IMR-90 (cell line): ENCODE measurements around the gene ZNF223. TPM values are rescaled to one million over a fixed set of nuclear protein-coding genes. Genes with fewer than 3 reads are reported as not detected.

Experiments used
- ATAC-seq: fragments of 200-7000 bp; cut with Tn5 transposase; 2 replicates; pipeline ENCODE4 v1.9.1; 2020; ENCODE audit warnings: low read depth, mild to moderate bottlenecking, moderate library complexity
- Bru-seq: library from RNA; stranded (reverse); fragments of 400-500 nt; gene quantifications from one replicate; lab custom pipeline; 2021; lab: Mats Ljungman, UMichigan
- BruChase-seq, 2 experiments: library from RNA; stranded (reverse); fragments of 400-500 nt; gene quantifications; one replicate each; lab custom pipeline; 2021; lab: Mats Ljungman, UMichigan
- BruUV-seq: library from RNA; stranded (reverse); fragments of 400-500 nt; replicated peaks from 2 replicates; lab custom pipeline; 2021; lab: Mats Ljungman, UMichigan
- CTCF ChIA-PET: fragments of 300-600 bp; formaldehyde crosslinking; extraction: SDS; loops from one replicate; lab custom pipeline; 2021; ENCODE audit warnings: antibody characterized with exemption; lab: Yijun Ruan, JAX
- POLR2A ChIA-PET: fragments of 300-600 bp; sonication (Branson Sonifier 250); formaldehyde crosslinking; loops from one replicate; lab custom pipeline; 2022; ENCODE audit warnings: antibody characterized with exemption; ENCODE audit not compliant: unreplicated experiment; lab: Charles Lee
- DNase-seq: peaks from one replicate; pipeline ENCODE4 v3.0.0; 2013
- H2AFZ ChIP-seq: replicated peaks from 2 replicates; pipeline ENCODE3; 2013; ENCODE audit warnings: low read length, mild to moderate bottlenecking; ENCODE audit not compliant: poor library complexity
- H2AK5ac ChIP-seq: 2 replicates; pipeline ENCODE4 v1.6.1; 2013; ENCODE audit warnings: low read depth, low read length, inconsistent platforms
- H2AK9ac ChIP-seq: replicated peaks from 2 replicates; pipeline ENCODE3; 2013; ENCODE audit warnings: mild to moderate bottlenecking, low read depth, low read length, moderate library complexity; ENCODE audit not compliant: poor library complexity
- H2BK120ac ChIP-seq: 2 replicates; pipeline ENCODE4 v1.6.1; 2013; ENCODE audit warnings: low read depth, low read length, inconsistent platforms
- H2BK15ac ChIP-seq: 3 replicates; pipeline ENCODE4 v1.6.1; 2013; ENCODE audit warnings: low read depth, low read length, inconsistent platforms
- H2BK20ac ChIP-seq: 2 replicates; pipeline ENCODE4 v1.6.1; 2013; ENCODE audit warnings: low read depth, mild to moderate bottlenecking, inconsistent platforms, low read length, moderate library complexity
- H2BK5ac ChIP-seq: 2 replicates; pipeline ENCODE4 v1.6.1; 2013; ENCODE audit warnings: mild to moderate bottlenecking, low read depth, low read length, inconsistent platforms; ENCODE audit not compliant: poor library complexity, severe bottlenecking
- H3K14ac ChIP-seq: replicated peaks from 2 replicates; pipeline ENCODE4 v1.6.1; 2013; ENCODE audit warnings: low read depth, low read length, inconsistent platforms
- H3K18ac ChIP-seq: 2 replicates; pipeline ENCODE4 v1.6.1; 2013; ENCODE audit warnings: low read depth, low read length, control low read depth
- H3K23ac ChIP-seq: 2 replicates; pipeline ENCODE4 v1.6.1; 2013; ENCODE audit warnings: low read depth, low read length, inconsistent platforms
- H3K27ac ChIP-seq: 2 replicates; pipeline ENCODE4 v1.5.1; 2013; ENCODE audit warnings: mild to moderate bottlenecking, control low read depth, low read length; ENCODE audit not compliant: insufficient read depth
- H3K27me3 ChIP-seq: 2 replicates; pipeline ENCODE4 v1.6.1; 2013; ENCODE audit warnings: low read length; ENCODE audit not compliant: control insufficient read depth, insufficient read depth
- H3K36me3 ChIP-seq: 2 replicates; pipeline ENCODE4 v1.6.1; 2013; ENCODE audit warnings: low read length, mixed read lengths; ENCODE audit not compliant: control insufficient read depth, insufficient read depth
- H3K4ac ChIP-seq: 2 replicates; pipeline ENCODE4 v1.6.1; 2013; ENCODE audit warnings: low read depth, low read length, inconsistent platforms
- H3K4me1 ChIP-seq: 2 replicates; pipeline ENCODE4 v1.6.1; 2013; ENCODE audit warnings: low read length, mixed read lengths; ENCODE audit not compliant: control insufficient read depth, insufficient read depth
- H3K4me2 ChIP-seq: 2 replicates; pipeline ENCODE4 v1.6.1; 2013; ENCODE audit warnings: low read depth, mild to moderate bottlenecking, control low read depth, low read length, moderate library complexity
- H3K4me3 ChIP-seq: 2 replicates; pipeline ENCODE4 v1.5.1; 2013; ENCODE audit warnings: low read depth, mild to moderate bottlenecking, control low read depth, low read length, moderate library complexity; ENCODE audit not compliant: insufficient read depth
- H3K56ac ChIP-seq: 2 replicates; pipeline ENCODE4 v1.6.1; 2013; ENCODE audit warnings: low read length, inconsistent platforms; ENCODE audit not compliant: insufficient read depth; ENCODE audit errors: extremely low read depth
- H3K79me1 ChIP-seq, 2 experiments: 2 replicates each; pipeline ENCODE4 v1.6.1; 2013; ENCODE audit warnings: low read length in 2 of 2, inconsistent platforms in 1 of 2, low read depth in 1 of 2
- H3K9ac ChIP-seq: 2 replicates; pipeline ENCODE4 v1.6.1; 2013; ENCODE audit warnings: low read depth, low read length, control low read depth
- H3K9me1 ChIP-seq: 2 replicates; pipeline ENCODE4 v1.6.1; 2013; ENCODE audit warnings: low read length, inconsistent platforms; ENCODE audit not compliant: insufficient read depth
- H3K9me3 ChIP-seq: 2 replicates; pipeline ENCODE4 v1.6.1; 2013; ENCODE audit warnings: low read length; ENCODE audit not compliant: control insufficient read depth, insufficient read depth
- H4K20me1 ChIP-seq: 2 replicates; pipeline ENCODE4 v1.6.1; 2013; ENCODE audit warnings: low read length, inconsistent platforms; ENCODE audit not compliant: insufficient read depth
- H4K5ac ChIP-seq: 2 replicates; pipeline ENCODE4 v1.6.1; 2013; ENCODE audit warnings: mild to moderate bottlenecking, low read depth, low read length, control low read depth
- H4K8ac ChIP-seq, 2 experiments: 2 replicates each; pipeline ENCODE4 v1.6.1; 2013; ENCODE audit warnings: low read depth in 2 of 2, low read length in 2 of 2, control low read depth in 1 of 2, inconsistent platforms in 1 of 2
- H4K91ac ChIP-seq: 2 replicates; pipeline ENCODE4 v1.6.1; 2013; ENCODE audit warnings: low read depth, low read length, inconsistent platforms; ENCODE audit not compliant: insufficient read depth
- BHLHE40 ChIP-seq: fragments of 150-350 bp; IDR thresholded peaks from 2 replicates; pipeline ENCODE4 v1.6.1; 2016; ENCODE audit warnings: mild to moderate bottlenecking, low read depth, low read length
- CEBPB ChIP-seq: IDR thresholded peaks from 2 replicates; pipeline ENCODE4 v1.6.1; 2012; ENCODE audit warnings: low read depth, low read length, improper control_type of control experiment
- CHD1 ChIP-seq: IDR thresholded peaks from 2 replicates; pipeline ENCODE4 v1.6.1; 2012; ENCODE audit warnings: low read depth, low read length, improper control_type of control experiment
- FOS ChIP-seq: fragments of 150-350 bp; IDR thresholded peaks from 2 replicates; pipeline ENCODE4 v1.6.1; 2016; ENCODE audit warnings: low read depth, low read length
- MAFK ChIP-seq: IDR thresholded peaks from 2 replicates; pipeline ENCODE4 v1.6.1; 2012; ENCODE audit warnings: low read depth, low read length, improper control_type of control experiment
- MAZ ChIP-seq: IDR thresholded peaks from 2 replicates; pipeline ENCODE4 v1.6.1; 2012; ENCODE audit warnings: low read depth, mild to moderate bottlenecking, low read length, improper control_type of control experiment, moderate library complexity, borderline replicate concordance
- MXI1 ChIP-seq: IDR thresholded peaks from 2 replicates; pipeline ENCODE4 v1.6.1; 2012; ENCODE audit warnings: low read depth, mild to moderate bottlenecking, low read length, moderate library complexity, borderline replicate concordance
- NFE2L2 ChIP-seq: fragments of 150-350 bp; IDR thresholded peaks from 2 replicates; pipeline ENCODE4 v1.6.1; 2016; ENCODE audit warnings: low read depth, mild to moderate bottlenecking, low read length
- RCOR1 ChIP-seq: IDR thresholded peaks from 2 replicates; pipeline ENCODE4 v1.6.1; 2012; ENCODE audit warnings: mild to moderate bottlenecking, low read length, improper control_type of control experiment; ENCODE audit not compliant: insufficient replicate concordance
- RFX5 ChIP-seq: IDR thresholded peaks from 2 replicates; pipeline ENCODE4 v1.8.0; 2012; ENCODE audit warnings: low read depth, mild to moderate bottlenecking, low read length, moderate library complexity
- WGBS, 2 experiments: methylation state at CpG; one replicate each; pipeline versions ENCODE4 v1.1.5 to v1.1.7; 2013; ENCODE audit warnings: missing lambda C conversion rate in 2 of 2; ENCODE audit not compliant: insufficient read length in 1 of 2; ENCODE audit errors: extremely low coverage in 2 of 2; 5-methylcytosine and 5-hydroxymethylcytosine counted together
- dilution Hi-C: fragments of 300-500 bp; cut with HindIII; formaldehyde crosslinking; loops from one replicate; pipeline ENCODE4 v1.14.3; 2018; ENCODE audit warnings: low sequenced_read_pairs; ENCODE audit not compliant: unreplicated experiment
- in situ Hi-C: fragments of 300-500 bp; cut with MboI; formaldehyde crosslinking; loops from 3 replicates; pipeline ENCODE4 v1.14.3; 2019; ENCODE audit warnings: low sequenced_read_pairs, inconsistent platforms, mixed read lengths
- intact Hi-C: fragments of 100-400 bp; cut with micrococcal nuclease; formaldehyde crosslinking; loops from 2 replicates; pipeline ENCODE4 v1.10.0; 2022
- long read RNA-seq: library from polyadenylated mRNA; unstranded; transcript quantifications from one replicate; pipeline ENCODE4 v2.0.0, GENCODE V29; 2021; ENCODE audit not compliant: unreplicated experiment
- polyA plus RNA-seq, 3 experiments: library from polyadenylated mRNA; depleted of rRNA; stranded (reverse); fragments of >200 nt; gene quantifications; 2 replicates each; pipeline ENCODE4 v1.2.3, GENCODE V29; 2012; ENCODE audit warnings: low replicate concordance in 1 of 3
- total RNA-seq: library from RNA; depleted of rRNA; stranded (reverse); fragments of >200 nt; gene quantifications from 2 replicates; pipeline ENCODE4 v1.2.3, GENCODE V29; 2012; rRNA removed
- TF ChIP-seq, protein P1 (sequence below): fragments of 150-350 bp; IDR thresholded peaks from 2 replicates; pipeline ENCODE4 v1.6.1; 2017; ENCODE audit warnings: mild to moderate bottlenecking, antibody characterized with exemption, low read length, low read depth
- TF ChIP-seq, protein P2 (sequence below): fragments of 150-350 bp; IDR thresholded peaks from 2 replicates; pipeline ENCODE4 v1.6.1; 2016; ENCODE audit warnings: low read depth, mild to moderate bottlenecking, low read length, moderate library complexity, borderline replicate concordance

The ZNF223 gene
- total RNA-seq: 6.1 and 16.5 TPM in 2 replicates
- polyA plus RNA-seq (2012; rRNA removed): 2.1 and 2.3 TPM in 2 replicates
- 0.56 and 0.64 TPM in 2 replicates for polyA plus RNA-seq (2012; cell fraction: cytosol; rRNA removed)
- 1.1 and 5.6 TPM in 2 replicates for polyA plus RNA-seq (2012; cell fraction: nucleus; rRNA removed; ENCODE audit: low replicate concordance)
- percentile 52 among the genes with signal in this experiment for Bru-seq, nascent RNA
- BruChase-seq, experiment 1, labeled RNA remaining after a 6-hour chase: percentile 44 among the genes with signal in this experiment
- percentile 45 among the genes with signal in this experiment for BruChase-seq, experiment 2, labeled RNA remaining after a 2-hour chase
- long read RNA-seq, transcript ZNF223-201 (5 exons, 2,418 nt): major isoform, 6 of 7 reads
- long read RNA-seq, partial matches to known transcripts: 0 of 7 reads
- long read RNA-seq, other reads (novel, unspliced or antisense): 1 of 7 reads

DNA sequence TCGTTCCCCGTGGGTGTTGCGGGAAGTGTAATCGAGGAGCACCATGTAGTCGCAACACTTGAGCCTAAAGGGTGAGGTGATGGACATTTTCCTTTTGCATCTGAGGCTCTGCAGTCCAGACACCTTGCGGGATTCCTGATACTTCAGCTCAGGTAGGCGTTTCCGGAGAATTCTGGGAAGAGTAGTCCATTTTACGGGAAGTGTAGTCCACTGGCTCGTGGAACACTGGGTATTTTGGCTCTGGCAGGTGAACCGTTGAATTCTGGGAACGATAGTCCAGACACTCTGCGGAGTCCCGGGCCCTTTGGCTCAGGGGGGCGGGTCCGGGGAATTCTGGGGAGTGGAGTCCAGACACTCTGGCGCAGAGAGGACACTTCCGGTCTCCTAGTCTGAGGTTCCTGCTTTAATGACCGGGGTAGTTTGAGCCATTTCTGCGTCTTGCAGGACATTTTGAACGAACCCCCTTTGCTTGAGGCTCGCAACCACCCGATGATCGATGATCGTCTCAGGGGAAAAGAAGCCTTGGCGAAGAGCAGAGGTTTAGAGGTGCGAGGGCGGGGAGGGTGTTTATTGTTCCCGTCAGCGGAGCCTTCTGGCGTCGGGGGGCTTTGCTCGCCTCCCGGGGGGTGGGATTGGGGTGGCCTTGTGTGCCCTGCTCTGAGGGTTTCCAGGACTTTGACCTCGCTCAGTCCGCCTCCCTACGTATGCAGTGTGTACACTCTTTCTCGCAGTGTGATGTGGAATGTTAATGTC is at the start of gene ZNF223:
Gene ZNF223, plus strand, starts transcription at position 387 of the 753 bp plus-strand sequence. CDS start 3,141 bp downstream, outside the sequence.
- 0% methylated on average over 13 of the region's 38 CpGs; no CpG with 5 or more reads in 1 of the 2 experiments for WGBS, 2 experiments
- peaks cover 5% of the 10 kb centered on the region for H3K36me3 ChIP-seq
- H3K9me1 ChIP-seq: peaks cover 6% of the 10 kb centered on the region
- no peaks in the 10 kb centered on the region for H4K20me1 ChIP-seq
- no peak within 1 kb of the TSS; the same call in 1 of the 2 replicates for H2BK20ac ChIP-seq
- H2AK5ac ChIP-seq: no peak within 1 kb of the TSS
- peak within 1 kb of the TSS; percentile 97 for H4K5ac ChIP-seq
- H4K91ac ChIP-seq: peak within 1 kb of the TSS; percentile 77
- peak within 1 kb of the TSS; percentile 76 to 99 for H4K8ac ChIP-seq
- BruUV-seq: no TSS peak
- POLR2A ChIA-PET: no interaction called here
- 0 out of 2 replicates have a peak, but pooled peaks cover 2% of the 10 kb centered on the region for H3K4me1 ChIP-seq
- intact Hi-C loops (no loop called here), dilution Hi-C loops (no loop called here), in situ Hi-C loops (no loop called here)
- H3K18ac ChIP-seq: peak within 1 kb of the TSS; percentile 62; the same call in 1 of the 2 replicates
- H3K23ac ChIP-seq: peak within 1 kb of the TSS; percentile 84; the same call in 1 of the 2 replicates
- H3K27ac ChIP-seq: peak within 1 kb of the TSS; percentile 77
- peak within 1 kb of the TSS; percentile 46 for H2BK5ac ChIP-seq
- 0 out of 2 replicates have a peak, but pooled peaks cover 2% of the 10 kb centered on the region for H3K27me3 ChIP-seq
- H3K9ac ChIP-seq: peak within 1 kb of the TSS; percentile 92
- peak within 1 kb of the TSS; percentile 70 for H3K4me3 ChIP-seq
- DNase-seq (peak; percentile 89), ATAC-seq (peak; percentile 100)
- H2AFZ ChIP-seq: peak within 1 kb of the TSS; percentile 97
- H3K4ac ChIP-seq: peak within 1 kb of the TSS; percentile 91
- H3K79me1 ChIP-seq: peaks cover 5 to 16% of the 10 kb centered on the region in 2 experiments; a peak in 3 of 4 replicates
- no peak within 1 kb of the TSS for H2BK15ac ChIP-seq
- peak within 1 kb of the TSS; percentile 87 for H3K56ac ChIP-seq
- CTCF ChIA-PET: no interaction called here
- H3K9me3 ChIP-seq: no peaks in the 10 kb centered on the region
- peak within 1 kb of the TSS; percentile 42; the same call in 1 of the 2 replicates for H2BK120ac ChIP-seq
- peak within 1 kb of the TSS; percentile 99 for H3K14ac ChIP-seq
- H3K4me2 ChIP-seq: peak within 1 kb of the TSS; percentile 90
- H2AK9ac ChIP-seq: peak within 1 kb of the TSS; percentile 73
- TF ChIP-seq RCOR1 (no peak), MXI1 (0 out of 2 replicates have a peak, but pooled peaks have one; percentile 28), NFE2L2 (no peak), CEBPB (no peak), BHLHE40 (no peak), CHD1 (no peak), MAFK (no peak), RFX5 (no peak), MAZ (peak; percentile 39; the same call in 1 of the 2 replicates), FOS (no peak)
- TF ChIP-seq, protein P1, sequence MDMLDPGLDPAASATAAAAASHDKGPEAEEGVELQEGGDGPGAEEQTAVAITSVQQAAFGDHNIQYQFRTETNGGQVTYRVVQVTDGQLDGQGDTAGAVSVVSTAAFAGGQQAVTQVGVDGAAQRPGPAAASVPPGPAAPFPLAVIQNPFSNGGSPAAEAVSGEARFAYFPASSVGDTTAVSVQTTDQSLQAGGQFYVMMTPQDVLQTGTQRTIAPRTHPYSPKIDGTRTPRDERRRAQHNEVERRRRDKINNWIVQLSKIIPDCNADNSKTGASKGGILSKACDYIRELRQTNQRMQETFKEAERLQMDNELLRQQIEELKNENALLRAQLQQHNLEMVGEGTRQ: no peak
- TF ChIP-seq, protein P2, sequence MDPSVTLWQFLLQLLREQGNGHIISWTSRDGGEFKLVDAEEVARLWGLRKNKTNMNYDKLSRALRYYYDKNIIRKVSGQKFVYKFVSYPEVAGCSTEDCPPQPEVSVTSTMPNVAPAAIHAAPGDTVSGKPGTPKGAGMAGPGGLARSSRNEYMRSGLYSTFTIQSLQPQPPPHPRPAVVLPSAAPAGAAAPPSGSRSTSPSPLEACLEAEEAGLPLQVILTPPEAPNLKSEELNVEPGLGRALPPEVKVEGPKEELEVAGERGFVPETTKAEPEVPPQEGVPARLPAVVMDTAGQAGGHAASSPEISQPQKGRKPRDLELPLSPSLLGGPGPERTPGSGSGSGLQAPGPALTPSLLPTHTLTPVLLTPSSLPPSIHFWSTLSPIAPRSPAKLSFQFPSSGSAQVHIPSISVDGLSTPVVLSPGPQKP: no peak
